Measurements from ENCODE around the gene LHPP. TPM values are rescaled to one million over a fixed set of nuclear protein-coding genes. Genes with fewer than 3 reads are reported as not detected.

LHPP gene
- total RNA-seq, 4 donors from 2014 or later = 12.3 to 25.0 (median 16.2) TPM

- ATAC-seq = peak; percentile 89
- Histone ChIP-seq H3K36me3 (no peaks in the 10 kb centered on the region), H3K4me1 (peaks cover 0 to 15% (median 0%) of the 10 kb centered on the region in 3 donors), H3K27me3 (no peaks in the 10 kb centered on the region), H3K27ac (no peak overlapping the region), H3K4me3 (no peak overlapping the region), H3K9me3 (no peaks in the 10 kb centered on the region)
- TF ChIP-seq CTCF (IDR thresholded peaks at IDR 0.05) (peak in 3 of 4 experiments; percentile 82 to 94 (median 87)), POLR2AphosphoS5 (IDR thresholded peaks at IDR 0.05) (no peak)
- WGBS, 2 donors (ENCODE audit: low coverage in 1 of 2) = 26 to 39% methylated on average over 3 of the region's 18 CpGs
Observed at GRCh38 chr10:124530215-124530665, 68.6 kb downstream of the LHPP start.

GRCh38 chr10:124530816-124531215 lies 69.2 kb downstream of the LHPP start:
- H3K4me1 ChIP-seq = peaks cover 0 to 10% (median 0%) of the 10 kb centered on the region in 3 donors
- no peaks in the 10 kb centered on the region for H3K9me3 ChIP-seq
- ATAC-seq = no peak
- H3K36me3 ChIP-seq = no peaks in the 10 kb centered on the region
- no peaks in the 10 kb centered on the region for H3K27me3 ChIP-seq
- TF ChIP-seq CTCF (IDR thresholded peaks at IDR 0.05) (no peak), EP300 (IDR thresholded peaks at IDR 0.05) (no peak), POLR2AphosphoS5 (IDR thresholded peaks at IDR 0.05) (no peak), POLR2A (IDR thresholded peaks at IDR 0.05) (no peak)
- no peak overlapping the region for H3K4me3 ChIP-seq
- H3K27ac ChIP-seq = no peak overlapping the region
- 86 to 100% methylated on average over 2 to 4 of the region's 9 CpGs for WGBS, 2 donors (ENCODE audit: low coverage in 1 of 2)

GRCh38 chr10:124532106-124532641 lies 70.6 kb downstream of the LHPP start:
- Histone ChIP-seq H3K4me1 (peaks cover 0 to 15% (median 0%) of the 10 kb centered on the region in 3 donors), H3K36me3 (no peaks in the 10 kb centered on the region), H3K4me3 (no peak overlapping the region), H3K27me3 (no peaks in the 10 kb centered on the region), H3K9me3 (no peaks in the 10 kb centered on the region), H3K27ac (no peak overlapping the region)
- TF ChIP-seq EP300 (IDR thresholded peaks at IDR 0.05) (no peak), POLR2AphosphoS5 (IDR thresholded peaks at IDR 0.05) (no peak), CTCF (IDR thresholded peaks at IDR 0.05) (no peak), POLR2A (IDR thresholded peaks at IDR 0.05) (no peak)
- 55 to 93% methylated on average over 3 to 4 of the region's 11 CpGs for WGBS, 2 donors (ENCODE audit: low coverage in 1 of 2)
- ATAC-seq = no peak

- no CpG with 5 or more reads among the region's 3 CpGs for WGBS, 2 donors (ENCODE audit: low coverage in 1 of 2)
Observed at GRCh38 chr10:124532788-124533187, 71.2 kb downstream of the LHPP start.

More at GRCh38 chr10:124532788-124533187, 71.2 kb downstream of the LHPP start:
- Histone ChIP-seq H3K4me1 (peaks cover 0 to 15% (median 0%) of the 10 kb centered on the region in 3 donors), H3K27me3 (no peaks in the 10 kb centered on the region), H3K27ac (no peak overlapping the region), H3K9me3 (no peaks in the 10 kb centered on the region), H3K36me3 (no peaks in the 10 kb centered on the region), H3K4me3 (no peak overlapping the region)
- no peak for TF ChIP-seq EP300 (IDR thresholded peaks at IDR 0.05)
- no peak for TF ChIP-seq POLR2A (IDR thresholded peaks at IDR 0.05)
- TF ChIP-seq POLR2AphosphoS5 (IDR thresholded peaks at IDR 0.05) = no peak
- no peak for TF ChIP-seq CTCF (IDR thresholded peaks at IDR 0.05)
- no peak for ATAC-seq
